NCI-H1694 (cell line): ENCODE data around the gene FGD3.
"Not testable (repeated sequence)": the region's sequence is repeated elsewhere in the genome, so short reads cannot be mapped to it uniquely, and the experiment has no call there.

Experiments used
- DNase-seq: peaks from one replicate; lab custom pipeline; 2025; lab: John Stamatoyannopoulos, UW

Gene FGD3

GRCh38 chr9:92974761-92975755, 27.7 kb downstream of the FGD3 start:
- DNase-seq: no peak

DNA sequence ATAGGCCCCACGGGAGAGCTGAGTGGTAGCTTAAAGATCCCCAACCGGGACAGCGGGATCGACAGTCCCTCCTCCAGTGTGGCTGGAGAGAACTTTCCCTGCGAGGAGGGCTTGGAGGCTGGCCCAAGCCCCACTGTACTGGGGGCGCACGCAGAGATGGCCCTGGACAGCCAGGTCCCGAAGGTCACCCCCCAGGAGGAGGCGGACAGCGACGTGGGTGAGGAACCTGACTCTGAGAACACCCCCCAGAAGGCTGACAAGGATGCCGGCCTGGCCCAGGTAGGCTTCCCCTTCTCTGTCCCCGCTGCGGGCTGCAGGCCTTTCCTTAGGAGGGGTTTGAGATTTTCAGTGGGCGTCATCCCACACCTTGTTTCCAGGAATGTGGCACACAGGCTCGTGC, 29.1 kb downstream of the FGD3 start:
- DNase-seq: no peak

- DNase-seq: no peak
Measured at GRCh38 chr9:92977279-92977678, 30.0 kb downstream of the FGD3 start.

- no peak for DNase-seq
Measured at GRCh38 chr9:92978345-92978875, 31.1 kb downstream of the FGD3 start.

DNA sequence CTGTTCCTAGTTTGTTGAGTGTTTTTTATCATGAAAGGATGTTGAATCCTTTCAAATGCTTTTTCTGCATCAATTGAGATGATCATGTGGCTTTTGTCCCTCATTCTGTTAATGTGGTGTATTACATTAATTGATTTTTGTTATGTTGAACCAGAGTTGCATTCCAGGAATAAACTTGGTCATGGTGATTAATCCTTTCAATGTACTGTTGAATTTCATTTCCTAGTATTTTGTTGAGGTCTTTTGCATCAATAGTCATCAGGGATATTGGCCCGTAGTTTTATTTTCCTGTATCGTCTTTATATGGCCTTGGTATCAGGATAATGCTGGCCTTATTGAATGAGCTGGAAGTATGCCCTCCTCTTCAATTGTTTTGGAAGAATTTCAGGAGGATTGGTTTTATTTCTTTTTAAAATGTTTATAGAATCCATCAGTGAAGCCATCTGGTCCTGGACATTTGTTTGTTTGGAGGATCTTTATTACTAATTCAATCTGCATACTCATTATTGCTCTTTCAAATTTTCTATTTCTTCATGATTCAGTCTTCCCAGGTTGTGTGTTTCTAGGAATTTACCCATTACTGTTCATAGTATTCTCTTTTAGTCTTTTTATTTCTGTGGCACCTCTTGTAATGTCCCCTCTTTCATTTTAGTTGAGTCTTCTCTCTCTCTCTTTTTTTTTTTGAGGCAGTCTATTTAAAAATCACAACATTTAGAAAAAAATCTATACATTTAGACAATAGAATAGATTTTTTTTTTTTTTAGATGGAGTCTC, 32.1 kb downstream of the FGD3 start:
- no peak for DNase-seq

DNA sequence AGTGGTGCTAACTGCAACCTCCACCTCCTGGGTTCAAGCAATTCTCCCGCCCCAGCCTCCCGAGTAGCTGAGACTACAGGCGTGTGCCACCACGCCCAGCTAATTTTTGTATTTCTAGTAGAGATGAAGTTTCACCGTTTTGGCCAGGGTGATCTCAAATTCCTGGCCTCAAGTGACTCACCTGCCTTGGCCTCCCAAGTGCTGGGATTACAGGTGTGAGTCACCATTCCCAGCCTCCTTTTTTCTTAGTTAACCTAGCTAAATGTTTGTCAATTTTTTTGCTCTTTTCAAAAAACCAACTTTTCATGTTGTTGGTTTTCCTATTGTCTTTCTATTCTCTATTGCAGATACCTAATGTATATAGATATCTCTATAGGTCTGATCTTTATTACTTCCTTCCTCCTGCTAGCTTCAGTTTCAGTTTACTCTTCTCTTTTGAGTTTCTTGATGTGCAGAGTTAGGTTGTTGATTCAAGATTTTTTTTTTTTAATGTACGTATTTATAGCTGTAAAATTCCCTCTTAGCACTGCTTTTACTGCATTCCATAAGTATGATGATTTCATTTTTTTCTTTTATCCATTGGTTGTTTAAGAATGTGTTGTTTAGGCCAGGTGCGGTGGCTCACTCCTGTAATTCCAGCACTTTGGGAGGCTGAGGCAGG, 32.9 kb downstream of the FGD3 start:
- no peak for DNase-seq

DNA sequence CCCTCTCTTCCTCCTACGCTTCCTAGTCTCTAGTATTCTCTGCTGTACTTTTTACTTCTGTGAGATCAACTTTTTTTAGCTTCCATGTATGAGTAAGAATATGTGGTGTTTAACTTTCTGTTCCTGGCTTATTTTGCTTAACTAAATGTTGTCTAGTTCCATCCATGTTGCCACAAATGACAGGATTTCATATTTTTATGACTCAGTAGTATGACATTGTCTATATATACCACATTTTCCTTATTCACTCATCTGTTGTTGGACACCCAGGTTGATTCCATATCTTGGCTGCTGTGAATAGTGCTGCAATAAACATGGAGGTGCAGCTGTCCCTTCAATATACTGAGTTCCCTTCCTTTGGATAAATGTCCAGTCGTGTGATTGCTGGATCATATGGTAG, 34.8 kb downstream of the FGD3 start:
- DNase-seq: no peak

DNA sequence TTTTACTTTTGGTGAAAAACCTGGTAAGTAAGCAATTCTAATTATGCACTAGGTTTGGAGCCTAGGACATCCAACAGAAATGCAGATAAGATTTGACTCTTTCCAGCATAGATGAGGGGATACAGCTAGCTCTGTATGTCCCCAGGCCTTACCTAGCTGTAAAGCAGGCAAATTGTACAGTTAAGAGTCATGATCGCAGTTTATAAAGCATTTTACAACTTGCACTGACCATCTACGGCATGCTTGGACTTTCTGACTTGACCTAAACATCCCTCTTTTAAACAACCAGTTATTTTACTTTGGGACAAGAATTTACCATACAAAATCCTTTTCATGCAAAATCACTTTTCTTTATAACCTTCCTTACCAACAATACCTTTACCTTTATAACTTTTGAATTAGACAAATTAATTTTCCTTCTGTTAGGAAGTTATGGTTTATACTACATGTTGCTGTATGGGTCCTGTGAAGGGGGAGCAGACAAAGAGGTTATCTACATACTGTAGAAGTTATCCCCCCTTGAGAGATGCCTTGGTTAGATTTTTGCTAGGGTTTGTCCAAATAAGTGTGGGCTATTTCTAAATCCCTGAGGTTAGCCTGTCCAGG, 36.8 kb downstream of the FGD3 start:
- no peak for DNase-seq

DNA sequence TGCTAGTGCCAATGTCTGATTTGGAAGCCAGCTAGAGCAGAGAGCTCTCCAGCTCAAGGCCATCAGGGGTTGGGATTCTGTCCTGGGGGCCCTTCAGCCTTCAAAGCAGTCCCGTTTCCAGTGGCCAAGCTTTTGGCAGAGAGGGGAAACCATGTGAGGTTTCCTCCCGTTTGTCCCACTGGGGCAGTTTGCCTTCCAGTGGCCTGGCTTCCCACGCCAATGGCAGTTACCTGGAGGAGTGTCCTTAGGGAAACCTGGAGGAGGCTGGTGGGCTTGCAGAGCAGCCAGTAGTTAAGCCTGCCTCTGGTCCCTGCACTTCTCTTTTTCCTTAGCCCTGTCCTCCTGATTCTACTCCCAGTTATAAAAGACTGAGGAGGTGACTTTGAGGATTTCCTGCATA, 37.7 kb downstream of the FGD3 start:
- no peak for DNase-seq

GRCh38 chr9:92986176-92987119, 39.1 kb downstream of the FGD3 start:
- DNase-seq: no peak

DNA sequence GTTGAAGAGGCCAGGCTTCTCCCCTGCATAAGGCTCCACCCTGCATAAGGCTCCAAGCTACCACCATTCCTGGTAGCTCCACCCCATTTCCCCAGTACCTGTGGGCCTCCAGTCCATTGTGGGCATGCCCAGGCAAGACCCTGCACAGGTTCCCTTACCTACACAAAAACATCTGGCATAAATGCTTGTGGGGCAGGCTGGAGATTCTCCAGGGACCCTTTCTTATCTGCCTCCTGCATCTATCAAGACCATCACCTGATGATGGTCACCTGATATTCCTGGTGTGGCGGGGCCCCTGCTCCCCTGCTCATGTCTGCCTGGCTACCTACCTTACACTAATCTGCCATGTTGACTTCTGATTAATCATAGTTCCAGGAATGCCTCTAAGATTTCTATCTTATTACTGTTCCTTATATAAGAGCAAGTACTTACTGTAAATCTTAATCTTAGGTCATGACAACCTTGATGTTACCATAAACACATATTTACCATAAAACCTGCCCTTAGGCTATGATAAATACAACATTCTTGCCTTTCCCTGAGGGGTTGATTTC, 41.0 kb downstream of the FGD3 start:
- DNase-seq: no peak

- no peak for DNase-seq
Measured at GRCh38 chr9:92989561-92989960, 42.2 kb downstream of the FGD3 start.

DNA sequence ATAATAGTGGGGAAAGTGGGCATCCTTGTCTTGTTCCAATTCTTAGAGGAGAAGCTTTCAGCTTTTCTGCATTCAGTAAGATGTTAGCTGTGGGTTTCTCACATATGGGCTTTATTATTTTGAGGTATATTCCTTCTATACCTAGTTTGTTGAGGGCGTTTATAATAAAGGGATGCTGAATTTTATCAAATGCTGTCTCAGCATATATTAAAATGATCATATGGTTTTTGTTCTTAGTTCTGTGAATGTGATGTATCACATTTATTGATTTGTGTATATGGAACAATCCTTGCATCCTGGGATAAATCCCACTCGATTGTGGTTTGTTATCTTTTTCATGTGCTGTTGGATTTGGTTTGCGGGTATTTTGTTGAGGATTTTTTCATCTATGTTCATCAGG, 43.1 kb downstream of the FGD3 start:
- no peak for DNase-seq

- DNase-seq: no peak
Measured at GRCh38 chr9:92992549-92992948, 45.2 kb downstream of the FGD3 start.

- DNase-seq: not testable (repeated sequence)
Measured at GRCh38 chr9:92998871-92999270, 51.5 kb downstream of the FGD3 start.

DNA sequence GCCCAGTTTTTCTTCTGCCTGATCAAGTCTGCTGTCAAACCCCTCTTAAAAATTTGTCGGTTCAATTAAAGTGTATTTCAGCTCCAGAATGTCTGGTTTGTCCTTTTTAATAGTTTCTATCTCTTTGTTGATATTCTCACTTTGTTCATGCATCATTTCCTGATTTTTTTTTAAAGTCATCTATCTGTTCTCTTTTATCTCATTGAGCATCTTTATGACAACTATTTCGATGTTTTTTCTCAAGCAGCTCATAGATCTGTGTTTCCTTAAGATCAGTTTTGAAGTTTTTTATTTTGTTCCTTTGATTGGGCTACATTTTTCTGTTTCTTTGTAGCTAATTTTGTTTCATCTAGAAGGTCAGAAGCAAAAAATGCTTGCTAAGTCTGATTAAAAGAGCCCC, 53.7 kb downstream of the FGD3 start:
- no peak for DNase-seq

DNA sequence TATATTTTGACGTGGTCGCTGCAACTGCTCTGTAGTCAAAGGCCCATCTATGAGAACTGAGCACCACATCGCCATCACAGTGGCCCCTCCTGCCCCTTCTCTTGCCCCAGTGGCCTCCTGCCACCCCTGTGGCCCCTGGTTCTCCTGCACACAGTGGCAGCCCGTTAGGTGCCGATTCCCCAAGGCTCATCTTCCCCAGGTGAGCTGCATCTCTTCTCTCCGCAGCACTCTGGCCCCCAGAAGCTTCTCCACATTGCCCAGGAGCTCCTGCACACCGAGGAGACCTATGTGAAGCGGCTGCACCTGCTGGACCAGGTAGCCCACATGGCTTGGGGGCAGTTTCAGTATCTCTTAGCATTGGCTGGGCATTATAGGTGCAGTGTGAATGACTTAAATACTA, 55.4 kb downstream of the FGD3 start:
- DNase-seq: no peak

GRCh38 chr9:93003552-93004407, 56.5 kb downstream of the FGD3 start:
- peak; percentile 31 for DNase-seq

DNA sequence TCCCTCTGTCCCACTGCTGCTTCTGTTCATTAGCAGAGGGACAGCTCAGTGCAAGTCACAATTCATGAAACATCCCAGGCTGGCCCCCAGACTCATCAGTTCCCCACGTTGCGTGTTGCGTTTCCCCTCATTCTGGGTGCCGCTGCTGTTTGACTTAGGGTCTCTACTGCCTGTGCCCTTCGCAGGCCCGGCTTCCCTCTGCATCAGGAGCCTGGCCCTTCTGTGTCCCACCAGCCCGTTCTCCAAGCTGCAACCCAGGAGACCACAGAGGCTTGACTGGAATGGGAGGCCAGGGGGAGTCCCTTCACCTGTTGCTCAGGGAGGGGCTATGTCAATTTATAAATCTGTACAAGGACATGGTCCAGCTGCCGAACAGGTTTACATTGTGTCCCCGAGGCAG, 57.2 kb downstream of the FGD3 start:
- DNase-seq: no peak
